Fibroblast of skin of scalp (primary cell): ENCODE measurements around the gene KLHL1.

Source experiments
- DNase-seq: peaks from one replicate; pipeline ENCODE4 v3.0.0-alpha.2; 2013

The KLHL1 gene

GRCh38 chr13:69683921-69684686 is 424.1 kb downstream of the KLHL1 start:
- no peak for DNase-seq

- no peak for DNase-seq
These were observed 426.5 kb downstream of the KLHL1 start for GRCh38 chr13:69681722-69682121.

- no peak for DNase-seq
These were observed 430.9 kb downstream of the KLHL1 start for GRCh38 chr13:69677343-69677742.

- DNase-seq = no peak
These were observed 432.0 kb downstream of the KLHL1 start for GRCh38 chr13:69676286-69676685.

- no peak for DNase-seq
These were observed 448.1 kb downstream of the KLHL1 start for GRCh38 chr13:69660155-69660554.

- DNase-seq = no peak
These were observed 450.6 kb downstream of the KLHL1 start for GRCh38 chr13:69657676-69658075.

- DNase-seq = no peak
These were observed 453.9 kb downstream of the KLHL1 start for GRCh38 chr13:69654392-69654791.
